GM12878 (cell line): ENCODE data around the gene KIF3A. TPM values are rescaled to one million over a fixed set of nuclear protein-coding genes. Genes with fewer than 3 reads are reported as not detected.

ENCODE experiments used
- ATAC-seq: fragments of 200-7000 bp; cut with Tn5 transposase; 3 replicates; pipeline ENCODE4 v1.9.1; 2020; ENCODE audit warnings: mild to moderate bottlenecking, moderate library complexity
- BruUV-seq: library from RNA; stranded (reverse); fragments of 400-500 nt; replicated peaks from 2 replicates; lab custom pipeline; 2021; lab: Mats Ljungman, UMichigan
- CTCF ChIA-PET: fragments of 300-600 bp; sonication (Branson Sonifier 250); formaldehyde crosslinking; extraction: SDS; loops from one replicate; lab custom pipeline; 2021; ENCODE audit warnings: inconsistent platforms; lab: Yijun Ruan, JAX
- POLR2A ChIA-PET: fragments of 350-600 bp; formaldehyde crosslinking; extraction: SDS; loops from one replicate; lab custom pipeline; 2021; ENCODE audit warnings: inconsistent platforms; lab: Charles Lee
- RAD21 ChIA-PET: fragments of 300-600 bp; sonication (Branson Sonifier 250); formaldehyde crosslinking; loops from one replicate; lab custom pipeline; 2023; ENCODE audit warnings: antibody characterized with exemption; ENCODE audit not compliant: unreplicated experiment; lab: Charles Lee
- SMC1A ChIA-PET: fragments of 300-600 bp; sonication (Branson Sonifier 250); formaldehyde crosslinking; loops from one replicate; lab custom pipeline; 2023; ENCODE audit not compliant: unreplicated experiment, uncharacterized antibody; lab: Charles Lee
- DNase-seq: peaks from one replicate; pipeline ENCODE4 v3.0.0-alpha.2; 2011; ENCODE audit warnings: low read depth, low spot score
- FAIRE-seq: peaks from 3 replicates; lab custom pipeline; 2011; peaks lifted over from hg19 to GRCh38; lab: Jason Lieb, UNC
- H2AFZ ChIP-seq: 2 replicates; pipeline ENCODE4 v1.6.0; 2011; ENCODE audit warnings: low read depth, low read length, control low read depth; ENCODE audit not compliant: control insufficient read depth
- H3K27ac ChIP-seq: 2 replicates; pipeline ENCODE4 v1.5.1; 2011; ENCODE audit warnings: control low read depth; ENCODE audit not compliant: control insufficient read depth, insufficient read depth
- H3K27me3 ChIP-seq, 2 experiments: replicated peaks in 1 of 2; 2 replicates each; pipeline versions ENCODE4 v1.6.0 to v1.6.1; 2011; ENCODE audit warnings: low read length in 1 of 2; ENCODE audit not compliant: control insufficient read depth in 2 of 2, insufficient read depth in 2 of 2
- H3K36me3 ChIP-seq, 2 experiments: 2 replicates each; pipeline ENCODE4 v1.5.1; 2011; ENCODE audit warnings: low read length in 1 of 2; ENCODE audit not compliant: control insufficient read depth in 2 of 2, insufficient read depth in 2 of 2
- H3K4me1 ChIP-seq: 2 replicates; pipeline ENCODE4 v1.6.1; 2011; ENCODE audit warnings: mild to moderate bottlenecking, low read length, moderate library complexity, mixed read lengths; ENCODE audit not compliant: control insufficient read depth, insufficient read depth
- H3K4me2 ChIP-seq: 2 replicates; pipeline ENCODE4 v1.6.0; 2011; ENCODE audit warnings: control low read depth; ENCODE audit not compliant: control insufficient read depth, insufficient read depth
- H3K4me3 ChIP-seq: fragments of 200-600 bp; sonication (generic); 2 replicates; pipeline ENCODE4 v1.5.1; 2016
- H3K79me2 ChIP-seq: 2 replicates; pipeline ENCODE4 v1.6.0; 2011; ENCODE audit warnings: low read length; ENCODE audit not compliant: control insufficient read depth, insufficient read depth
- H3K9ac ChIP-seq: 2 replicates; pipeline ENCODE4 v1.8.0; 2011; ENCODE audit warnings: low read length, control low read depth, mixed read lengths; ENCODE audit not compliant: control insufficient read depth, insufficient read depth
- H3K9me3 ChIP-seq: replicated peaks from 3 replicates; pipeline ENCODE4 v1.5.1; 2011; ENCODE audit warnings: mild to moderate bottlenecking, low read length; ENCODE audit not compliant: control insufficient read depth, insufficient read depth
- H4K20me1 ChIP-seq: 2 replicates; pipeline ENCODE4 v1.6.0; 2011; ENCODE audit not compliant: control insufficient read depth, insufficient read depth
- BHLHE40 ChIP-seq, 2 experiments: fragments of 450-650 bp in 1 of 2; IDR thresholded peaks; 2 replicates each; pipeline ENCODE4 v1.6.1; 2011 to 2017; ENCODE audit warnings: low read depth in 2 of 2, borderline replicate concordance in 1 of 2, improper control_type of control experiment in 1 of 2, low read length in 1 of 2, mild to moderate bottlenecking in 1 of 2
- BMI1 ChIP-seq: fragments of 450-650 bp; IDR thresholded peaks from 2 replicates; pipeline ENCODE4 v1.6.1; 2016; ENCODE audit warnings: mild to moderate bottlenecking, moderate library complexity, borderline replicate concordance
- CHD1 ChIP-seq: IDR thresholded peaks from 2 replicates; pipeline ENCODE4 v1.6.1; 2012; ENCODE audit warnings: low read depth, low read length, improper control_type of control experiment
- EP300 ChIP-seq, 2 experiments: fragments of 150-350 bp in 1 of 2; IDR thresholded peaks; 2 replicates each; pipeline ENCODE4 v1.6.1; 2011 to 2012; ENCODE audit warnings: low read depth in 2 of 2, low read length in 2 of 2, borderline replicate concordance in 1 of 2, improper control_type of control experiment in 1 of 2, inconsistent platforms in 1 of 2; ENCODE audit not compliant: control insufficient read depth in 1 of 2
- HDAC6 ChIP-seq: fragments of 200-600 bp; sonication (generic); IDR thresholded peaks from one replicate; pipeline ENCODE4 v1.8.0; 2017; ENCODE audit warnings: antibody characterized with exemption; ENCODE audit not compliant: unreplicated experiment
- MYB ChIP-seq: fragments of 150-350 bp; IDR thresholded peaks from 2 replicates; pipeline ENCODE4 v1.6.1; 2014; ENCODE audit warnings: mild to moderate bottlenecking, low read depth, low read length, borderline replicate concordance
- NFXL1 ChIP-seq: fragments of 450-650 bp; IDR thresholded peaks from 2 replicates; pipeline ENCODE4 v1.6.1; 2017; ENCODE audit warnings: antibody characterized with exemption, mild to moderate bottlenecking, borderline replicate concordance
- PAX5 ChIP-seq: IDR thresholded peaks from 2 replicates; pipeline ENCODE4 v1.6.1; 2011; ENCODE audit warnings: low read depth, low read length, borderline replicate concordance
- RFX5 ChIP-seq: IDR thresholded peaks from 2 replicates; pipeline ENCODE4 v1.6.1; 2011; ENCODE audit warnings: low read depth, low read length, improper control_type of control experiment
- SKIL ChIP-seq: fragments of 450-650 bp; IDR thresholded peaks from 2 replicates; pipeline ENCODE4 v1.6.1; 2017; ENCODE audit warnings: mild to moderate bottlenecking, low read depth, inconsistent platforms; ENCODE audit not compliant: poor library complexity, severe bottlenecking
- TCF3 ChIP-seq: IDR thresholded peaks from 2 replicates; pipeline ENCODE4 v1.6.1; 2012; ENCODE audit warnings: low read depth, mild to moderate bottlenecking, low read length, borderline replicate concordance; ENCODE audit not compliant: insufficient read depth
- ZNF217 ChIP-seq: fragments of 450-650 bp; IDR thresholded peaks from 2 replicates; pipeline ENCODE4 v1.6.1; 2017; ENCODE audit warnings: antibody characterized with exemption, mild to moderate bottlenecking
- ZZZ3 ChIP-seq: IDR thresholded peaks from 2 replicates; pipeline ENCODE4 v1.6.1; 2011; ENCODE audit warnings: low read depth; ENCODE audit not compliant: control insufficient read depth, insufficient read length
- WGBS: methylation state at CpG from one replicate; pipeline ENCODE4 v1.1.6; 2016; ENCODE audit warnings: low lambda C conversion rate; ENCODE audit not compliant: insufficient replicate concordance, insufficient coverage; ENCODE audit errors: missing lambda C conversion rate; 5-methylcytosine and 5-hydroxymethylcytosine counted together
- in situ Hi-C: fragments of 300-500 bp; cut with MboI; formaldehyde crosslinking; loops from 9 replicates; pipeline ENCODE4 v1.14.3; 2018; ENCODE audit warnings: mixed read lengths
- intact Hi-C: fragments of 100-400 bp; cut with micrococcal nuclease; formaldehyde crosslinking; loops from one replicate; pipeline ENCODE4 v1.14.2; 2022; ENCODE audit not compliant: unreplicated experiment
- polyA plus RNA-seq, 11 experiments: library from polyadenylated mRNA; depleted of rRNA in 4 of 11; unstranded in 6 of 11; stranded (reverse) in 5 of 11; fragments of >200 nt; fragmentation: Nextera tagmentation in 4 of 11; fragmentation: Illumina TruSeq in 1 of 11; extraction: Ambion mirVana in 4 of 11; extraction: Trizol in 1 of 11; gene quantifications; 1 replicate in 1 of 11; 2 replicates in 10 of 11; pipeline versions ENCODE4 v1.2.1 to v1.2.3, GENCODE V29; 2011 to 2016; ENCODE audit warnings: inconsistent platforms in 2 of 11, missing spikeins in 2 of 11, low read depth in 1 of 11
- total RNA-seq, 4 experiments: library from RNA; depleted of rRNA in 3 of 4; stranded (reverse); fragments of >200 nt in 3 of 4; fragmentation: Illumina TruSeq in 1 of 4; extraction: Trizol in 1 of 4; gene quantifications; 2 replicates each; pipeline versions ENCODE4 v1.2.1 to v1.2.3, GENCODE V29; 2013 to 2021
- TF ChIP-seq, protein P1 (sequence below): IDR thresholded peaks from 2 replicates; pipeline ENCODE4 v1.6.1; 2012; ENCODE audit warnings: improper control_type of control experiment, low read depth, low read length; ENCODE audit not compliant: insufficient replicate concordance

The KIF3A gene
- total and polyA plus RNA-seq, 10 of the 15 experiments (the other 5 are each of a cell fraction or from before 2014, with no cell fraction given) = 2.7 to 36.5 (median 10.0) TPM

- no peaks in the 10 kb centered on the region for H3K79me2 ChIP-seq
- H3K9ac ChIP-seq = no peak overlapping the region
- ATAC-seq (no peak), FAIRE-seq (no peak), DNase-seq (no peak)
- ChIA-PET CTCF (interaction anchor here (0.7 to 2.6 kb wide), 2 partner anchors 35 to 139 kb away, joined by 3 to 7 read pairs; no protein-coding TSS in a partner anchor), POLR2A (interaction anchor here (0.9 kb wide), 1 partner anchor 10 kb away, joined by 3 read pairs; no protein-coding TSS in a partner anchor), SMC1A (interaction anchor here (0.7 to 1.6 kb wide), 2 partner anchors 27 to 53 kb away, joined by 3 to 5 read pairs; no protein-coding TSS in a partner anchor), RAD21 (interaction anchor here (1.5 kb wide), 1 partner anchor 70 kb away, joined by 4 read pairs; no protein-coding TSS in a partner anchor)
- intact Hi-C loops (no loop called here), in situ Hi-C loops (no loop called here)
- no peaks in the 10 kb centered on the region for H3K9me3 ChIP-seq
- no TSS peak for BruUV-seq
- H3K4me1 ChIP-seq = peaks cover 4% of the 10 kb centered on the region
- H4K20me1 ChIP-seq = no peaks in the 10 kb centered on the region
- H2AFZ ChIP-seq = no peak overlapping the region
- H3K4me3 ChIP-seq = no peak overlapping the region
- no peaks in the 10 kb centered on the region for H3K27me3 ChIP-seq
- WGBS = 94% methylated on average over 8 of the region's 8 CpGs
- no peak overlapping the region for H3K4me2 ChIP-seq
- H3K27ac ChIP-seq = no peak overlapping the region
- H3K36me3 ChIP-seq = no peaks in the 10 kb centered on the region
- TF ChIP-seq SKIL = no peak
- no peak for TF ChIP-seq ZZZ3
- no peak for TF ChIP-seq BMI1
- no peak for TF ChIP-seq BHLHE40 (IDR thresholded peaks at IDR 0.05; ENCODE audit: borderline replicate concordance in 1 of 2, low read depth in 2 of 2, low read length in 1 of 2)
- no peak for TF ChIP-seq EP300 (IDR thresholded peaks at IDR 0.05; ENCODE audit: borderline replicate concordance in 1 of 2, control insufficient read depth in 1 of 2, low read depth in 2 of 2, low read length in 2 of 2)
- TF ChIP-seq HDAC6 = no peak
- no peak for TF ChIP-seq NFXL1
- TF ChIP-seq RFX5 = no peak
- TF ChIP-seq TCF3 = no peak
- TF ChIP-seq ZNF217 = no peak
- TF ChIP-seq, protein P1, sequence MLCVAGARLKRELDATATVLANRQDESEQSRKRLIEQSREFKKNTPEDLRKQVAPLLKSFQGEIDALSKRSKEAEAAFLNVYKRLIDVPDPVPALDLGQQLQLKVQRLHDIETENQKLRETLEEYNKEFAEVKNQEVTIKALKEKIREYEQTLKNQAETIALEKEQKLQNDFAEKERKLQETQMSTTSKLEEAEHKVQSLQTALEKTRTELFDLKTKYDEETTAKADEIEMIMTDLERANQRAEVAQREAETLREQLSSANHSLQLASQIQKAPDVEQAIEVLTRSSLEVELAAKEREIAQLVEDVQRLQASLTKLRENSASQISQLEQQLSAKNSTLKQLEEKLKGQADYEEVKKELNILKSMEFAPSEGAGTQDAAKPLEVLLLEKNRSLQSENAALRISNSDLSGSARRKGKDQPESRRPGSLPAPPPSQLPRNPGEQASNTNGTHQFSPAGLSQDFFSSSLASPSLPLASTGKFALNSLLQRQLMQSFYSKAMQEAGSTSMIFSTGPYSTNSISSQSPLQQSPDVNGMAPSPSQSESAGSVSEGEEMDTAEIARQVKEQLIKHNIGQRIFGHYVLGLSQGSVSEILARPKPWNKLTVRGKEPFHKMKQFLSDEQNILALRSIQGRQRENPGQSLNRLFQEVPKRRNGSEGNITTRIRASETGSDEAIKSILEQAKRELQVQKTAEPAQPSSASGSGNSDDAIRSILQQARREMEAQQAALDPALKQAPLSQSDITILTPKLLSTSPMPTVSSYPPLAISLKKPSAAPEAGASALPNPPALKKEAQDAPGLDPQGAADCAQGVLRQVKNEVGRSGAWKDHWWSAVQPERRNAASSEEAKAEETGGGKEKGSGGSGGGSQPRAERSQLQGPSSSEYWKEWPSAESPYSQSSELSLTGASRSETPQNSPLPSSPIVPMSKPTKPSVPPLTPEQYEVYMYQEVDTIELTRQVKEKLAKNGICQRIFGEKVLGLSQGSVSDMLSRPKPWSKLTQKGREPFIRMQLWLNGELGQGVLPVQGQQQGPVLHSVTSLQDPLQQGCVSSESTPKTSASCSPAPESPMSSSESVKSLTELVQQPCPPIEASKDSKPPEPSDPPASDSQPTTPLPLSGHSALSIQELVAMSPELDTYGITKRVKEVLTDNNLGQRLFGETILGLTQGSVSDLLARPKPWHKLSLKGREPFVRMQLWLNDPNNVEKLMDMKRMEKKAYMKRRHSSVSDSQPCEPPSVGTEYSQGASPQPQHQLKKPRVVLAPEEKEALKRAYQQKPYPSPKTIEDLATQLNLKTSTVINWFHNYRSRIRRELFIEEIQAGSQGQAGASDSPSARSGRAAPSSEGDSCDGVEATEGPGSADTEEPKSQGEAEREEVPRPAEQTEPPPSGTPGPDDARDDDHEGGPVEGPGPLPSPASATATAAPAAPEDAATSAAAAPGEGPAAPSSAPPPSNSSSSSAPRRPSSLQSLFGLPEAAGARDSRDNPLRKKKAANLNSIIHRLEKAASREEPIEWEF = no peak
- no peak for TF ChIP-seq CHD1
- no peak for TF ChIP-seq MYB
- no peak for TF ChIP-seq PAX5
Observed at GRCh38 chr5:132680780-132681475, 56.4 kb downstream of the KIF3A start.
